WTC11 (cell line): ENCODE measurements around the gene DNAH7. TPM values are rescaled to one million over a fixed set of nuclear protein-coding genes. Genes with fewer than 3 reads are reported as not detected.

ENCODE experiments used
- ATAC-seq: fragments of 200-7000 bp; cut with Tn5 transposase; 2 replicates; pipeline ENCODE4 v1.10.0; 2021; ENCODE audit warnings: mild to moderate bottlenecking, moderate library complexity
- CTCF ChIA-PET: fragments of 300-600 bp; sonication (Branson Sonifier 250); formaldehyde crosslinking; loops from one replicate; lab custom pipeline; 2021; ENCODE audit warnings: antibody characterized with exemption; lab: Charles Lee
- POLR2A ChIA-PET: fragments of 350-600 bp; sonication (Branson Sonifier 250); formaldehyde crosslinking; loops from one replicate; lab custom pipeline; 2021; ENCODE audit warnings: antibody characterized with exemption; lab: Charles Lee
- DNase-seq: peaks from one replicate; pipeline ENCODE4 v3.0.0; 2021; ENCODE audit warnings: low spot score
- H3K27ac Mint-ChIP-seq: 2 replicates; pipeline ENCODE4 v1.8.0; 2021; ENCODE audit warnings: mixed read lengths
- H3K27me3 Mint-ChIP-seq: 2 replicates; pipeline ENCODE4 v1.8.0; 2021; ENCODE audit warnings: low read depth, mild to moderate bottlenecking, moderate library complexity, mixed read lengths
- H3K36me3 Mint-ChIP-seq: 2 replicates; pipeline ENCODE4 v1.8.0; 2021; ENCODE audit warnings: mixed read lengths
- H3K4me1 Mint-ChIP-seq: 2 replicates; pipeline ENCODE4 v1.8.0; 2022; ENCODE audit warnings: mixed read lengths
- H3K4me3 Mint-ChIP-seq: 2 replicates; pipeline ENCODE4 v1.8.0; 2021; ENCODE audit warnings: mild to moderate bottlenecking, moderate library complexity, mixed read lengths
- H3K9me3 Mint-ChIP-seq: 2 replicates; pipeline ENCODE4 v1.8.0; 2021; ENCODE audit warnings: mixed read lengths
- CBFB ChIP-seq: sonication (generic); formaldehyde crosslinking; IDR thresholded peaks from 2 replicates; pipeline ENCODE4 v1.8.1; 2022; ENCODE audit warnings: mild to moderate bottlenecking, low read depth, missing genetic modification reagents
- CREB1 ChIP-seq: sonication (generic); formaldehyde crosslinking; IDR thresholded peaks from 2 replicates; pipeline ENCODE4 v1.8.0; 2023; ENCODE audit warnings: mild to moderate bottlenecking, missing genetic modification reagents
- CREM ChIP-seq: sonication (generic); formaldehyde crosslinking; IDR thresholded peaks from 2 replicates; pipeline ENCODE4 v1.8.1; 2022; ENCODE audit warnings: mild to moderate bottlenecking, missing genetic modification reagents, moderate library complexity
- GABPB1 ChIP-seq: sonication (generic); formaldehyde crosslinking; IDR thresholded peaks from 2 replicates; pipeline ENCODE4 v1.8.1; 2023; ENCODE audit warnings: mild to moderate bottlenecking, missing genetic modification reagents
- IRF2 ChIP-seq: sonication (generic); formaldehyde crosslinking; IDR thresholded peaks from 2 replicates; pipeline ENCODE4 v1.8.0; 2022; ENCODE audit warnings: low read depth, missing genetic modification reagents, borderline replicate concordance
- MXD4 ChIP-seq: fragments of 250-450 bp; sonication (Bioruptor Pico); IDR thresholded peaks from 2 replicates; pipeline ENCODE4 v1.8.0; 2021; ENCODE audit warnings: mild to moderate bottlenecking, moderate library complexity, borderline replicate concordance
- NFATC4 ChIP-seq: fragments of 250-450 bp; sonication (Bioruptor Pico); IDR thresholded peaks from 2 replicates; pipeline ENCODE4 v1.9.0; 2021; ENCODE audit warnings: mild to moderate bottlenecking
- SMAD3 ChIP-seq: sonication (generic); formaldehyde crosslinking; IDR thresholded peaks from 2 replicates; pipeline ENCODE4 v1.8.0; 2022; ENCODE audit warnings: missing genetic modification reagents, mild to moderate bottlenecking, borderline replicate concordance
- TP53 ChIP-seq: sonication (generic); formaldehyde crosslinking; IDR thresholded peaks from 2 replicates; pipeline ENCODE4 v1.8.1; 2023; ENCODE audit warnings: mild to moderate bottlenecking, missing genetic modification reagents
- ZNF121 ChIP-seq: sonication (generic); formaldehyde crosslinking; IDR thresholded peaks from 2 replicates; pipeline ENCODE4 v1.8.0; 2023; ENCODE audit warnings: missing genetic modification reagents
- ZNF396 ChIP-seq: fragments of 250-450 bp; sonication (Bioruptor Pico); IDR thresholded peaks from 2 replicates; pipeline ENCODE4 v1.8.0; 2021; ENCODE audit warnings: mild to moderate bottlenecking, moderate library complexity, borderline replicate concordance
- ZNF671 ChIP-seq: fragments of 250-450 bp; sonication (Bioruptor Pico); IDR thresholded peaks from 2 replicates; pipeline ENCODE4 v1.8.0; 2021; ENCODE audit warnings: mild to moderate bottlenecking
- total RNA-seq: library from RNA; stranded (reverse); gene quantifications from 3 replicates; pipeline ENCODE4 v1.2.3, GENCODE V29; 2021
- TF ChIP-seq, protein P1 (sequence below): sonication (generic); formaldehyde crosslinking; IDR thresholded peaks from 2 replicates; pipeline ENCODE4 v1.8.1; 2023; ENCODE audit warnings: mild to moderate bottlenecking, missing genetic modification reagents, moderate library complexity
- TF ChIP-seq, protein P2 (sequence below): fragments of 250-450 bp; sonication (Bioruptor Pico); IDR thresholded peaks from 2 replicates; pipeline ENCODE4 v1.8.0; 2021; ENCODE audit warnings: mild to moderate bottlenecking
- TF ChIP-seq, protein P3 (sequence below): sonication (generic); formaldehyde crosslinking; IDR thresholded peaks from 2 replicates; pipeline ENCODE4 v1.8.0; 2022; ENCODE audit warnings: mild to moderate bottlenecking, missing genetic modification reagents
- TF ChIP-seq, protein P4 (sequence below): sonication (generic); formaldehyde crosslinking; IDR thresholded peaks from 2 replicates; pipeline ENCODE4 v1.8.0; 2023; ENCODE audit warnings: missing genetic modification reagents
- TF ChIP-seq, protein P5 (sequence below): fragments of 250-450 bp; sonication (Bioruptor Pico); conservative IDR thresholded peaks from 2 replicates; pipeline ENCODE4 v1.9.0; 2021; ENCODE audit warnings: mild to moderate bottlenecking
- TF ChIP-seq, protein P6 (sequence below): sonication (generic); formaldehyde crosslinking; IDR thresholded peaks from 2 replicates; pipeline ENCODE4 v1.8.0; 2023; ENCODE audit warnings: missing genetic modification reagents, mild to moderate bottlenecking, borderline replicate concordance

DNAH7 gene
- total RNA-seq, 1 experiment from 2014 or later: 0.04 TPM

DNA sequence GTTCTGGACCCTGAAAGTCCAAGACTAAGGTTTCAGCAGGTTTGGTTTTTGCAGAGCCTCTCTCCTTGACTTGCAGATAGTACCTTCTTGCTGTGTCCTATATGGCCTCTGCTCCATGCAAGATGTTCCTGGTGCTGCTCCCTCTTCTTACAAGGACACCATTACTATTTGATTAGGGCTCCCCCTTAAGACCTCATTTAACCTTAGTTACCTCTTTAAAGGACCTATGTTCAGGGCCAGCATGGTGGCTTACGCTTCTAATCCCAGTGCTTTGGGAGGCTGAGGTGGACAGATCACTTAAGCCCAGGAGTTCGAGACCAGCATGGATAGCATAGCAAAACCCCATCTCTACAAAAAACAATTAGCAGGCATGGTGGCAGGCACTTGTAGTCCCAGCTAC lies 232.6 kb downstream of the DNAH7 start:
- TF ChIP-seq CREM (CRISPR knock-in tag) (no peak), ZNF671 (CRISPR knock-in tag) (no peak), CREB1 (CRISPR knock-in tag) (no peak), GABPB1 (CRISPR knock-in tag) (no peak), TP53 (CRISPR knock-in tag) (no peak), SMAD3 (no peak), IRF2 (CRISPR knock-in tag) (no peak), MXD4 (CRISPR knock-in tag) (no peak), ZNF396 (CRISPR knock-in tag) (no peak), NFATC4 (CRISPR knock-in tag) (no peak), ZNF121 (no peak), CBFB (CRISPR knock-in tag) (no peak)
- TF ChIP-seq, protein P1, sequence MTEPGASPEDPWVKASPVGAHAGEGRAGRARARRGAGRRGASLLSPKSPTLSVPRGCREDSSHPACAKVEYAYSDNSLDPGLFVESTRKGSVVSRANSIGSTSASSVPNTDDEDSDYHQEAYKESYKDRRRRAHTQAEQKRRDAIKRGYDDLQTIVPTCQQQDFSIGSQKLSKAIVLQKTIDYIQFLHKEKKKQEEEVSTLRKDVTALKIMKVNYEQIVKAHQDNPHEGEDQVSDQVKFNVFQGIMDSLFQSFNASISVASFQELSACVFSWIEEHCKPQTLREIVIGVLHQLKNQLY (CRISPR knock-in tag): no peak
- TF ChIP-seq, protein P2, sequence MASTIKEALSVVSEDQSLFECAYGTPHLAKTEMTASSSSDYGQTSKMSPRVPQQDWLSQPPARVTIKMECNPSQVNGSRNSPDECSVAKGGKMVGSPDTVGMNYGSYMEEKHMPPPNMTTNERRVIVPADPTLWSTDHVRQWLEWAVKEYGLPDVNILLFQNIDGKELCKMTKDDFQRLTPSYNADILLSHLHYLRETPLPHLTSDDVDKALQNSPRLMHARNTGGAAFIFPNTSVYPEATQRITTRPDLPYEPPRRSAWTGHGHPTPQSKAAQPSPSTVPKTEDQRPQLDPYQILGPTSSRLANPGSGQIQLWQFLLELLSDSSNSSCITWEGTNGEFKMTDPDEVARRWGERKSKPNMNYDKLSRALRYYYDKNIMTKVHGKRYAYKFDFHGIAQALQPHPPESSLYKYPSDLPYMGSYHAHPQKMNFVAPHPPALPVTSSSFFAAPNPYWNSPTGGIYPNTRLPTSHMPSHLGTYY: no peak
- TF ChIP-seq, protein P3, sequence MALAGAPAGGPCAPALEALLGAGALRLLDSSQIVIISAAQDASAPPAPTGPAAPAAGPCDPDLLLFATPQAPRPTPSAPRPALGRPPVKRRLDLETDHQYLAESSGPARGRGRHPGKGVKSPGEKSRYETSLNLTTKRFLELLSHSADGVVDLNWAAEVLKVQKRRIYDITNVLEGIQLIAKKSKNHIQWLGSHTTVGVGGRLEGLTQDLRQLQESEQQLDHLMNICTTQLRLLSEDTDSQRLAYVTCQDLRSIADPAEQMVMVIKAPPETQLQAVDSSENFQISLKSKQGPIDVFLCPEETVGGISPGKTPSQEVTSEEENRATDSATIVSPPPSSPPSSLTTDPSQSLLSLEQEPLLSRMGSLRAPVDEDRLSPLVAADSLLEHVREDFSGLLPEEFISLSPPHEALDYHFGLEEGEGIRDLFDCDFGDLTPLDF: no peak
- TF ChIP-seq, protein P4, sequence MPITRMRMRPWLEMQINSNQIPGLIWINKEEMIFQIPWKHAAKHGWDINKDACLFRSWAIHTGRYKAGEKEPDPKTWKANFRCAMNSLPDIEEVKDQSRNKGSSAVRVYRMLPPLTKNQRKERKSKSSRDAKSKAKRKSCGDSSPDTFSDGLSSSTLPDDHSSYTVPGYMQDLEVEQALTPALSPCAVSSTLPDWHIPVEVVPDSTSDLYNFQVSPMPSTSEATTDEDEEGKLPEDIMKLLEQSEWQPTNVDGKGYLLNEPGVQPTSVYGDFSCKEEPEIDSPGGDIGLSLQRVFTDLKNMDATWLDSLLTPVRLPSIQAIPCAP (CRISPR knock-in tag): no peak
- TF ChIP-seq, protein P5, sequence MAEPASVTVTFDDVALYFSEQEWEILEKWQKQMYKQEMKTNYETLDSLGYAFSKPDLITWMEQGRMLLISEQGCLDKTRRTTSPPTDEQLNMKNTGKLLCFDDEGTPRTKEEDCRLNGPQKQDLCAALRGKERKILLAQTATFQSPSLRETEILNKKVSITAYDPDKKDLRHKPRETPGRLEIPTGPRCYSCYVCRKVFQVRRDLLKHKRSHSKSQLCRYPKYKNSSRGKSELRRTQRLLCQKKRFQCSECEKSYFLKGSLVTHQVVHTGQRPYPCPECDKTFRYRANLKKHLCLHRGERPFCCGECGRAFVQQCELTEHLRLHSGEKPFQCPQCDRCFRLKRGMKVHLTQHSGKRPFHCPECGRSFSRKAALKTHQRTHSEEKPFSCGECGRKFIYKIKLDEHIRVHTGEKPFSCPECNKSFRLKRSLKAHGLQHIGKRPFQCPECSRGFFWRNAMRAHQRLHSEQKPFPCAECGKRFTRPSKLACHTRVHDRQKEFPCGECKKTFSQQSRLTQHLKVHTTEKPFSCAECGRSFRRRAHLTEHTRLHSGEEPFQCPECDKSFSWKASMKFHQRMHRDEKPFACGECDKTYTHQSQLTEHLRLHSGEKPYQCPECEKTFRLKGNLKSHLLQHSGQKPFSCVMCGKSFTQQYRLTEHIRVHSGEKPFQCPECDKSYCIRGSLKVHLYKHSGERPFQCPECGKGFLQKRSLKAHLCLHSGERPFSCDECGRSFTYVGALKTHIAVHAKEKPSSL (CRISPR knock-in tag): no peak
- CTCF ChIA-PET: no interaction called here
- H3K4me3 Mint-ChIP-seq: no peak overlapping the region
- H3K36me3 Mint-ChIP-seq: no peaks in the 10 kb centered on the region
- H3K27ac Mint-ChIP-seq: no peak overlapping the region
- POLR2A ChIA-PET: interaction anchor here (0.6 kb wide), 2 partner anchors 57 to 511 kb away, joined by 3 to 4 read pairs; no protein-coding TSS in a partner anchor
- no peaks in the 10 kb centered on the region for H3K27me3 Mint-ChIP-seq
- DNase-seq (no peak), ATAC-seq (peak; percentile 88)
- peaks cover 7% of the 10 kb centered on the region for H3K4me1 Mint-ChIP-seq
- 0 out of 2 replicates have a peak, but pooled peaks cover 5% of the 10 kb centered on the region for H3K9me3 Mint-ChIP-seq

DNA sequence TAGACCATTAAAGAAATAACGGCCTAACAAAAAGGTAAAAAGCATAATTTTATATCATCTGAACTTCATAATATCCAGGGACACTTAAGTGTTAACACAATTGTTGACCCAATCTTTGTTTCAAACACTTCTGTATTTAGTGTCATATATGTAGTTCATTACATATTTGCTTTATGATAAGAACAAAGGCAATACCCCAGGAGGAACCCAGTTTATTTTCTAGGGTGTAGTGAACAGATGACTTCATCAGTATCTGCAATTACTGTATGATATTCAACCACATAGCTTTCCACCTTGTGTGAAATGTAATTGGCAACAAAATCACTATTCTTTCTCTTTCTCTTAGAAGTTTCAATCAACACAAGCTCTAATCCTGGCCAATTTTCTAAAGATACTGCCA lies 233.8 kb downstream of the DNAH7 start:
- TF ChIP-seq, protein P6, sequence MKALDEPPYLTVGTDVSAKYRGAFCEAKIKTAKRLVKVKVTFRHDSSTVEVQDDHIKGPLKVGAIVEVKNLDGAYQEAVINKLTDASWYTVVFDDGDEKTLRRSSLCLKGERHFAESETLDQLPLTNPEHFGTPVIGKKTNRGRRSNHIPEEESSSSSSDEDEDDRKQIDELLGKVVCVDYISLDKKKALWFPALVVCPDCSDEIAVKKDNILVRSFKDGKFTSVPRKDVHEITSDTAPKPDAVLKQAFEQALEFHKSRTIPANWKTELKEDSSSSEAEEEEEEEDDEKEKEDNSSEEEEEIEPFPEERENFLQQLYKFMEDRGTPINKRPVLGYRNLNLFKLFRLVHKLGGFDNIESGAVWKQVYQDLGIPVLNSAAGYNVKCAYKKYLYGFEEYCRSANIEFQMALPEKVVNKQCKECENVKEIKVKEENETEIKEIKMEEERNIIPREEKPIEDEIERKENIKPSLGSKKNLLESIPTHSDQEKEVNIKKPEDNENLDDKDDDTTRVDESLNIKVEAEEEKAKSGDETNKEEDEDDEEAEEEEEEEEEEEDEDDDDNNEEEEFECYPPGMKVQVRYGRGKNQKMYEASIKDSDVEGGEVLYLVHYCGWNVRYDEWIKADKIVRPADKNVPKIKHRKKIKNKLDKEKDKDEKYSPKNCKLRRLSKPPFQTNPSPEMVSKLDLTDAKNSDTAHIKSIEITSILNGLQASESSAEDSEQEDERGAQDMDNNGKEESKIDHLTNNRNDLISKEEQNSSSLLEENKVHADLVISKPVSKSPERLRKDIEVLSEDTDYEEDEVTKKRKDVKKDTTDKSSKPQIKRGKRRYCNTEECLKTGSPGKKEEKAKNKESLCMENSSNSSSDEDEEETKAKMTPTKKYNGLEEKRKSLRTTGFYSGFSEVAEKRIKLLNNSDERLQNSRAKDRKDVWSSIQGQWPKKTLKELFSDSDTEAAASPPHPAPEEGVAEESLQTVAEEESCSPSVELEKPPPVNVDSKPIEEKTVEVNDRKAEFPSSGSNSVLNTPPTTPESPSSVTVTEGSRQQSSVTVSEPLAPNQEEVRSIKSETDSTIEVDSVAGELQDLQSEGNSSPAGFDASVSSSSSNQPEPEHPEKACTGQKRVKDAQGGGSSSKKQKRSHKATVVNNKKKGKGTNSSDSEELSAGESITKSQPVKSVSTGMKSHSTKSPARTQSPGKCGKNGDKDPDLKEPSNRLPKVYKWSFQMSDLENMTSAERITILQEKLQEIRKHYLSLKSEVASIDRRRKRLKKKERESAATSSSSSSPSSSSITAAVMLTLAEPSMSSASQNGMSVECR (CRISPR knock-in tag): no peak

More for the DNA sequence above, 233.8 kb downstream of the DNAH7 start:
- Mint-ChIP-seq H3K27me3 (no peaks in the 10 kb centered on the region), H3K4me1 (peaks cover 14% of the 10 kb centered on the region), H3K36me3 (no peaks in the 10 kb centered on the region), H3K27ac (no peak overlapping the region), H3K4me3 (no peak overlapping the region), H3K9me3 (0 out of 2 replicates have a peak, but pooled peaks cover under 1% of the 10 kb centered on the region)
- DNase-seq (no peak), ATAC-seq (no peak)
- ChIA-PET POLR2A (no interaction called here), CTCF (no interaction called here)
